Neural crest cell (in vitro differentiated cells): ENCODE results near the gene MZB1. TPM values are rescaled to one million over a fixed set of nuclear protein-coding genes. Genes with fewer than 3 reads are reported as not detected.

ENCODE experiments used
- DNase-seq: peaks from one replicate; pipeline ENCODE4 v3.0.0; 2021; ENCODE audit warnings: low read depth, mixed read lengths, low spot score
- H3K27ac Mint-ChIP-seq: one replicate; pipeline ENCODE4 v1.8.0; 2021; ENCODE audit warnings: mild to moderate bottlenecking, mixed read lengths; ENCODE audit not compliant: unreplicated experiment
- H3K27me3 Mint-ChIP-seq: 2 replicates; pipeline ENCODE4 v1.8.0; 2021; ENCODE audit warnings: low read depth, mild to moderate bottlenecking, mixed read lengths
- H3K36me3 Mint-ChIP-seq: 2 replicates; pipeline ENCODE4 v1.8.0; 2021; ENCODE audit warnings: low read depth, mild to moderate bottlenecking, mixed read lengths
- H3K4me1 Mint-ChIP-seq: 2 replicates; pipeline ENCODE4 v1.8.0; 2021; ENCODE audit warnings: mixed read lengths
- H3K4me3 Mint-ChIP-seq: one replicate; pipeline ENCODE4 v1.8.0; 2021; ENCODE audit warnings: mild to moderate bottlenecking, mixed read lengths
- H3K9me3 Mint-ChIP-seq: 2 replicates; pipeline ENCODE4 v1.8.0; 2021; ENCODE audit warnings: mixed read lengths
- total RNA-seq: library from RNA; stranded (reverse); gene quantifications from 2 replicates; pipeline ENCODE4 v1.2.1, GENCODE V29; 2021
- TF ChIP-seq, protein P1 (sequence below): fragments of 200-600 bp; sonication (generic); conservative IDR thresholded peaks from 2 replicates; pipeline ENCODE4 v1.5.0; 2021; ENCODE audit warnings: antibody characterized with exemption, mild to moderate bottlenecking

Gene MZB1
- total RNA-seq, 1 donor from 2014 or later, result 0.30 TPM

DNA sequence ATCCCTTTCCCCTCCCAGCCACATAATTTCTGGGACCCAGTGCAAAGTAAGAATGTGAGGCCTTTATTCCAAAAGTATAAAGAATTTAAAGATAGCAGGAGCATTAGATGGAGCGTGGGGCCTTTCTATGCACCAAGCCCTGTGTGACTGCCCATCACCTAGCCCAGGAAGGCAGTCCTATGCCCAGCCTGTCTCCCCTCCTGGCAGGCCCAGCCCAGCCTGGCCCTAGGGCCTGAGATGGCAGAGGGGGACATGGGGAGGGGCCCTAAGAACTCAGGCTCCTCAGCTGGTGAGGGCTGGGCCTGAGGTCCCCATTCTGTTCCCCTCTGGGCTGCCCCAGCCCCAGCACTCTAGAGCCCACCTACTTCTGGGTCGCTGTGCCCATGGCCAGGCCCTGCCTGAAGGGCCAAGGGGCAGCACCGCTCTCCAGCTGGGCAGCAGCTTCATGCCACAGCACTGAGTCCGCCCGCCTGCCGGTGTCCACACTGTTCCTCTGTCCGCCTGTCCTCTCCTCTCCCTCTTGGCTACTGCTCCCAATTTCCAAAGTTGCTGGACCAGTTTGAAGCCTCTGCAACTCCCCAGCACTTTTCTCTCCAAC is 5.6 kb downstream of the MZB1 start:
- Mint-ChIP-seq H3K4me3 (no peak overlapping the region), H3K27ac (no peak overlapping the region), H3K27me3 (no peaks in the 10 kb centered on the region), H3K36me3 (no peaks in the 10 kb centered on the region), H3K9me3 (no peaks in the 10 kb centered on the region), H3K4me1 (no peaks in the 10 kb centered on the region)
- TF ChIP-seq, protein P1, sequence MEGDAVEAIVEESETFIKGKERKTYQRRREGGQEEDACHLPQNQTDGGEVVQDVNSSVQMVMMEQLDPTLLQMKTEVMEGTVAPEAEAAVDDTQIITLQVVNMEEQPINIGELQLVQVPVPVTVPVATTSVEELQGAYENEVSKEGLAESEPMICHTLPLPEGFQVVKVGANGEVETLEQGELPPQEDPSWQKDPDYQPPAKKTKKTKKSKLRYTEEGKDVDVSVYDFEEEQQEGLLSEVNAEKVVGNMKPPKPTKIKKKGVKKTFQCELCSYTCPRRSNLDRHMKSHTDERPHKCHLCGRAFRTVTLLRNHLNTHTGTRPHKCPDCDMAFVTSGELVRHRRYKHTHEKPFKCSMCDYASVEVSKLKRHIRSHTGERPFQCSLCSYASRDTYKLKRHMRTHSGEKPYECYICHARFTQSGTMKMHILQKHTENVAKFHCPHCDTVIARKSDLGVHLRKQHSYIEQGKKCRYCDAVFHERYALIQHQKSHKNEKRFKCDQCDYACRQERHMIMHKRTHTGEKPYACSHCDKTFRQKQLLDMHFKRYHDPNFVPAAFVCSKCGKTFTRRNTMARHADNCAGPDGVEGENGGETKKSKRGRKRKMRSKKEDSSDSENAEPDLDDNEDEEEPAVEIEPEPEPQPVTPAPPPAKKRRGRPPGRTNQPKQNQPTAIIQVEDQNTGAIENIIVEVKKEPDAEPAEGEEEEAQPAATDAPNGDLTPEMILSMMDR, result no peak
- no peak for DNase-seq

DNA sequence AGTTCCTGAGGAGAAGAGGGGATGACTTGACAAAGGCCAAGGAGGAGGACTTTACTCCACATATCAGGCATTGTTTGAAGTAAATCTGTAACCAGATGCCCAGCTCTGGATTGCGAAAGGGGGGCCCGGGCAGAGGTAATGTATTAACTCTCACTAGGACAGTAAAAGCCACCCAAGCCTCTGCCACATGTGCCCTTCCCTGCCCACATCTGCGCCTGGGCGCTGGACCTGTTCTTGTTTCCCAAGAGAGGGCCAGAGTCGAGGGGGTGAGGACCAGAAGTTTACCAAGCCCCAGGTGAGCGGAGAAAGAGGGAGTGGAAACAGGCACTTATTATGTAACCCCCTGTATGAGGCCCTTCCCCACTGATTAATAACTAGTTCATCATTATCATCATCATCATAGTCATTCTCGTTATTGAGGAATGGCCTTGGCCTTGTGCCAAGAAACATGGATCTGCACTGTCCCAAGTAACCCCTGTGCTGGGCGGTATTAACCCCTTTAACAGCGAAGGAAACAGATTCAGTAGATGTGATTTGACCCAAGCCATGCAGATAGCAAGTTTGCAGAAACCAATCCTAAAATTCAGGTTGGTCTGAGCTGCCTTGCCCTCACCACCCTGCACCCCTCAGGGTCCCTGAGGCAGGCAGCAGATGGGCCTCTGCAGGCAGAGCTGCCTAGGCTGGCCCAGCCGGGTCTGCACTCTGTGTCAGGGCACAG is 6.3 kb downstream of the MZB1 start, which contains the start of gene SLC23A1:
SLC23A1 (minus strand) TSS at position 23 of the 718 bp plus-strand sequence. CDS start 44 bp downstream, outside the sequence.
- Mint-ChIP-seq H3K27me3 (no peaks in the 10 kb centered on the region), H3K36me3 (no peaks in the 10 kb centered on the region), H3K4me1 (no peaks in the 10 kb centered on the region), H3K9me3 (no peaks in the 10 kb centered on the region), H3K27ac (peak within 1 kb of the TSS; percentile 62), H3K4me3 (no peak within 1 kb of the TSS)
- TF ChIP-seq, protein P1, result no peak
- no peak for DNase-seq

DNA sequence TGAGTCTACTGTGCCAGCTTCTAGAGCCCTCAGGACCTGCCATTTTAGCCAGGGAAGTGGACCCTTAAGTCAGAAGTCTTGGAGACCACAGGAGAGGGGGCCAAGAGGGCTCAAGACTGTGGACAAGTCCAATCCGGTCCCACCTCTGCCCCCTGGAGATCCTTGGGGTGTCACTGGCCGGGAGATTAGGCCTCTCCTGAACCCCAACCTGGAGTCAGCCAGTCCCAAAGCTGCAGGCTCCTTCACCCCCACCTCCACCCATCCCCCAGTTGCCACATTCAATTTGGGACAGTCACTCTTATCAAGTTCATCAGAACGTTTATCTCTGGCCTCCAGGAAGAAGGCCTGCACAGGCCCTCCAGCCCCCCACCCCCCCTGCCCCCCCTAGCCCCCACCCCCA is 6.9 kb downstream of the MZB1 start:
- TF ChIP-seq, protein P1, result no peak

DNA sequence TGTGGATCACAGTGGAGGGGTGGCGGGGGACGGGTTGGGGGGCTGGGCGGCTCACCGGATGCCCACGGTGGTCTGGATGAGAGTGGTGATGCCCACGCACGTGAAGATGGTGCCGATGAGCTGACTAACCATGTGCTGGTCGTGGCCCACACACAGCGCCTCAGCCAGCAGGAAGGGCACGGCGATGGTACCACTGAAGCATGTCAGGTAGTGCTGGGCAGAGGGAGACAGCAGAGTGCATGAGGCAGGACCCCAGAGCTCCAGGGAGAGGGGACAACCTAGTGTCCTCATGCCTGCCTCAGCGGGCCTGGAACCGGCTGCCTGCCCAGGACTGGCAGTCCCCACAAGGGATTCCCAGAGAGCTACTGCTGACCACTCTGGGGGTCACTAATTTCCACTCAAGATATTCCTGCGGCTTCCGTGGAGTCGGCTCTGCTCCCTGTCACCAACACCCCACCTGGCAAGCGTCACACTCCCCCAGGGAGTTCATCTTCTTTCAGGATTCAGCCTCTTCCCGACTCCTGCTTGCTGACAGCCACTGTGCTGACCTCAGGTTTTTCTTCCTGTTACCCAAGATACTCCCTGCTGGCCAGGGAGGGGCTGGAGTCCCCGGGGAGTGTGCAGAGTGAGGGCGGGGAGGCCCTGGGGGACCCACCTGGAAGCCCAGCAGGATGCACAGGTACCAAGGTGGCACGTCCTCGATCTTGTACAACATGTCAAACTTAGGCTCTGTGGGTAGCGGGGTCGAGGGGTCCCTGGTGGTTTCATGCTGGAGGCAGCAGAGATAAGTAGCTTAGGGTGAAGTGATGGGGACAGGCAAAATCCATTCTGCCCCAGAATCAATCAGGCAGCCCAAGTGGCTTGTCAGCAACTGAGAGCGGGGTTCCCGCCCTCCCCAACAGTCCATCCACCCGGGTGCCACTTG is 7.6 kb downstream of the MZB1 start:
- no peak overlapping the region for H3K4me3 Mint-ChIP-seq
- H3K4me1 Mint-ChIP-seq, result no peaks in the 10 kb centered on the region
- no peaks in the 10 kb centered on the region for H3K9me3 Mint-ChIP-seq
- DNase-seq, result no peak
- no peaks in the 10 kb centered on the region for H3K27me3 Mint-ChIP-seq
- H3K27ac Mint-ChIP-seq, result no peak overlapping the region
- TF ChIP-seq, protein P1, result no peak
- H3K36me3 Mint-ChIP-seq, result peaks cover 1% of the 10 kb centered on the region

More for the DNA sequence above, 6.9 kb downstream of the MZB1 start:
- Mint-ChIP-seq H3K36me3 (no peaks in the 10 kb centered on the region), H3K27ac (no peak overlapping the region), H3K9me3 (no peaks in the 10 kb centered on the region), H3K4me3 (no peak overlapping the region), H3K4me1 (no peaks in the 10 kb centered on the region), H3K27me3 (no peaks in the 10 kb centered on the region)
- DNase-seq, result no peak

DNA sequence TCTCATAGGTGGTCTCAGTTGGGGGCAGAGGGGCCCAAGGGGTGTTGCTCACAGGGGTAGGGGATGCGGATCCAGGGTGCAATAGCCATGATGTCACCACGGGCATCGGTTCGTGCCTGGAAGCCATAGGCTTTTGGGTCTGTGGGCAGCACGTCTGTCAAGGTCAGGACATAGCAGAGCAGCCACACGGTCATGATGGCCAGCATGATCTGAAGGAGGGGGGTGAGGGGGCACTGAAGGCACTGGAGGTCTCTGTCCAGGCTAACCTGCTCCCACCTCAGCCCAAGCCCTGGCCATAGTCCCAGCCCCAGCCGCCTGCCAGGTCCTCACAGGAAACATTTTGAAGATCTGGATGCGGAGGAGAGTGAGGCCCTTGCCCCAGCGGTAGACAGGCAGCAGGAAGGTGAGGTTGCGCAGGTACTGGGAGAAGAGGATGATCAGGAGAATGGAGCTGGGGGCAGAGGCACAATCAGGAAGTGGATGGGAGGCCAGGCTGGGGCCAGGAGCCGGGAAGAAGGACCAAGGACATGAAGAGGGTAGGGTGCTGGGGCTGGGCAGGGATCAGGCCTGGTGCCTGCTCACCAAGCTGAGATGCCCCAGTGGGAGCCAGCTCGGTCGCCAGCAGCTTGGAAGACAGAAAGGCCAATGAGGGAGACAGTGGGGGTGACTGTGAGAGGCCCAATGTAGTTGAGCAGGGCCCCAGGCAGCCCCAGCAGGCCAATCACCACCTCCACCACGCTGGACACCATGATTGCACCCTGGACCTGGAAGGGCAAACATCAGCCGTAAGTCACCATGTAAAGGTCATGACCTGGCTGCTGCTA is 9.9 kb downstream of the MZB1 start:
- Mint-ChIP-seq H3K4me1 (no peaks in the 10 kb centered on the region), H3K36me3 (peaks cover 2% of the 10 kb centered on the region), H3K9me3 (no peaks in the 10 kb centered on the region), H3K4me3 (no peak overlapping the region), H3K27me3 (no peaks in the 10 kb centered on the region), H3K27ac (peak overlapping the region; percentile 35)
- TF ChIP-seq, protein P1, result no peak
- DNase-seq, result no peak
